GM15510 (cell line): Measurements from ENCODE around the gene S100A9.

Source experiments
- POLR2A ChIP-seq: IDR thresholded peaks from 3 replicates; pipeline ENCODE4 v1.6.1; 2011; ENCODE audit warnings: borderline replicate concordance; ENCODE audit not compliant: insufficient read length; ENCODE audit errors: extremely low read depth

The S100A9 gene

GRCh38 chr1:153392258-153392657, 34.6 kb downstream of the S100A9 start:
- no peak for TF ChIP-seq POLR2A

- TF ChIP-seq POLR2A, result no peak
Observed at GRCh38 chr1:153392822-153393221, 35.2 kb downstream of the S100A9 start.

GRCh38 chr1:153393926-153394325, 36.3 kb downstream of the S100A9 start:
- no peak for TF ChIP-seq POLR2A

DNA sequence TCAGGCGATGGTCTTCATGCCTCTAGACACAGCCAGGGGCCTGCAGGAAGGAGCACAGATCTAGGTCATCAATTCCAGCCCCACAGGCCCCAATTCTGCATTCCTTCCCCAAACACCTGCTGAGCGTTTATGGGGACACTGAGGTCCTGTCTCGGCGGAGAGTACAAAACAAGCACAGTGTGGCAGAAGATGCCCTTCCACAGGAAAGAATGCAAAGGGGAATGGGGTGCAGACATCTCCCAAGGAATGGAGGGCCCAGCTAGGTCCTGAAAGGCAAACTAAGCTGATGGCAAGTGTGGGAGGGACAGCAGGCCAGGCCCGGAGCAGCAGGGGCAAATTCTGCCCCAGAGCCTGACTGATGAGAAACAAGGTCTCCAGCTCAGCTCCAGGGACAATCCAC, 36.7 kb downstream of the S100A9 start:
- no peak for TF ChIP-seq POLR2A

GRCh38 chr1:153395136-153395685, 37.6 kb downstream of the S100A9 start:
- TF ChIP-seq POLR2A, result no peak

GRCh38 chr1:153395776-153396175, 38.1 kb downstream of the S100A9 start:
- no peak for TF ChIP-seq POLR2A

DNA sequence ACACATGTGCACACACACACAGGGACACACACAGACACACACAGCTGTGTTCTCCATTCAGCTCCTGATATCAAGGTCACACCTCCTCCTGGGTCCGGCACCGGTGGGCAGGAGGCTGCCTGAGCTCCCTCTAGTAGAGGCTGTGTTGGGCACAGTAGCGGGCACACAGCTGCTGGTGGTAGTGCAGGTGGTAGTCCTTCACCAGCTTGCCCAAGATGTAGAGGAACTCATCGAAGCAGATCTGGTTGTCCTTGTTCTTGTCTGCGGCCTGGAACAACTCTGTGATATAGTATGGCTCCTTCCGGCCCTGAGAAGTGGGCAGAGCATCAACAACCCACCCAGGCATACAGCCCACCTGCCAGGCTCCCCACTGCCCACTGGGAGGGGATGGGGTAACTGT, 38.8 kb downstream of the S100A9 start:
- TF ChIP-seq POLR2A, result no peak

DNA sequence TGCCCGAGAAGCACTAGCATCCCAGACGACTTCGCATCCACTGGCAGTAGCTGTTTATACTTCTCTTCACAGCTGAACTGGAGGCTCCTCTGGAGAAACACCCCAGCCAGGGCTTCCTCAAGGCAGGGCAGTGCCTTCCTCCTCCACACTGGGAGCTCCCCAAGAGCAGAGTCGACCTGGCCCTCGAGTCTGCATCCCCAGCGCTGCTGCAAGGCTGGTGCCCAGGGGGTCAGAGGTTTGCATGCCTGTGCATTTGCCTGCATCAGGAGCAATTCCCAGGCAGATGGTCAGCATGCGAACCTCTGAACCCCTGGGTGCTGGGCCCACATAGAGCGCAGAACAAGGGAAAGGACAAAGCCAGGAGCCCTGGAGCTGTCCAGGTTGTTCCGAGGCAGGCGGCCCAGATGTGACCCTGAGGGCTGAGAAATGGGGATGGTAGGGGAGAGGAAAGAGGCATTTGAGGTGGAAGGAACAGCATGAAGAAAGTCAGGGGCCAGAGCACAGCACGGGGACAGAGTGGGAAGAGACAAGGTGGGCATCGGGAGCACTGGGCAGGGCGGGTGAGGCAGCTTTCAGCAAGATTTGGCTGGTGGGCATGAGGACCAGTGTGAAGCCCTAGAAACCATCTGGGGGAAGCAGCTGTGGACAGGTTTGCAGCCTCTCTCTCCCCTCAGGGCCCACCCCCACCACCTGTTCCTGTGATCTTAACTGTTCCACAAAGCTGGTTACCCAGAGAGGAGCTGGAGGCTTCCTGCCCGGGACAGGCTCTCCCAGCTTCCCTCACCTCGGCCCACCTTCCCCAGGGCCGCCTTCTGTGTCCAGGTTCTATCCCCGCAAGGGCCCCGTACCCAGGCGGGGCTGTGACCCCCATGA, 39.6 kb downstream of the S100A9 start:
- TF ChIP-seq POLR2A, result no peak

DNA sequence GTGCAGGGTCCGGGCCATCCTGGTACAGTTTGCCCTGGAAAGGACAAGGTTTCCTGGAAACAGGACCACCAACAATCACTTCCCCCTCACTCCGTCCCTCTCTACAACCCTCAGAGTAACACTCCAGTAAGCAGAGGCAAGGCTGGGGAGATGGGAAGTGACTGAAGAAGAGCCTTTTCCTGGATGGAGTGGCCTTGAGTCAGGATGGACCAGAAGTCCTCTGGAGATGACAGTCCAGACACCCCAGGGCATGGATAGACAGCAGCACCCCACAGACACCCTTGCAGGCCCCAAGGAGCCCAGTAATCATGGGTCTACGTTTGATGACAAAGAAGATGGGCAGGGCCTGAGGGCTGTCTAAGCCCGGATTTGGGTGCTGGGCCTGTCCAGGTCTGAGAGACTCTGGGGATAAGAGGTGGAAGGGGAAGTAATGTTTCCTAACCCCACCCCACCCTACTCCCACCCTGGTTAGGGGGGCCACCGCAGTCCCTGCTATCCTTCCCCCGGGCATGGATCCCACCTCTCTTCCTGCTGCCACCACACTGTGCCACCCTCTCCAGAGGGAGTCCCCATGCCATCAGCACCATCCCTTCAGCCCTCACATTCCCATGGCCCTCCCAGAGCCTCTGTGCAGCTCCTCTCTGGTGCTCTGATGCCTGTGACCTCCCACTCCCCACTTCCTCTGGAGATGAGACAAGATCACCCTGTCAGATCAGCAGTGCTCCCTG, 40.4 kb downstream of the S100A9 start:
- TF ChIP-seq POLR2A, result no peak

DNA sequence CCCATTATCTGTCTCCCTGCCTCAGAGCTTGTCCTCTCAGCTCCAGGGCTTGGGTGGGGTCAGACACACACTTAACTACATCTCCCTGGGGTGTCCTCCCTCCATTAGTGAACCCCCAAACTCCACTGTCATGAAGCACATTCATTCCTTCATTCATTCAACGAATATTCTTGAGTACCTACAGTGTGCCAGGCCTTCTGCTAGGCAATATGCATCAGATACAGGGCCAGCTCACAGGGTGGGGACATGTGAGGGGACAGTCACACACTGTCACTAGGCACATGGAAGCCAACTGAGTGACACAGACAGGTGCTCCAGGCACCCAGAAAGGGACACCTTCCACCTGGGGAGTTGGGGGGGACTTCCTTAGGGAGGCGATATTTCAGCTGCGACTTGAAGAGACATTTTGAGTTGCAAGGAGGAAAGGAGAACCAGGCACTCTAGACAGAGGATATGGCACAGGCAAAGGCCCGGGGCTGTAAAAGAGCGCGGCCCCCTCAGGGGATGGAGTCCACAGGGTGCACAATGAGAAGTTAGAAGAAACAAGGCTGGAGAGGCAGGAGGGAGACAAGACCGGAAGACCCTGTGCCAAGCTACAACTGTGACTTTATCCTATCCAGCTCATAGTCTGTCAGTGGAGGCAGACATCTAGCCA, 41.9 kb downstream of the S100A9 start:
- no peak for TF ChIP-seq POLR2A

DNA sequence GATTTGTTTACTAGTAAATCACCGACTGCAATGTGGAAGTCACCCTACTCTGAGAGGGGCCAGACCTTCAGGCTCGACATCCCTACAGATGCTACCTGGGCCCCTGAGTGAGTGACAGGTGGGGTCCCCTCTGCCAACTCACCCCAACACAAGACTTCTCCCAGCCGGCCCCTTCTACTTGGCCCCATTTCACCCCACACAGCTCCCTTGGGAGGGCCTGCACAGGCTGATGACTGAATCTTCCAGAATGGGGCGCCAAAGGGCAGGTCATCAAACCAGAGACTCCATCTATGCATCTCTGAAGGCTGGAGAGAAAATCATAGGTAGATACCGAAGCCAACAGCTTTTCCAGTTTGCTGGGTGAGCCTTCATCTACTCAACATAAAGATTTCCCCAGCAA, 42.6 kb downstream of the S100A9 start:
- no peak for TF ChIP-seq POLR2A

DNA sequence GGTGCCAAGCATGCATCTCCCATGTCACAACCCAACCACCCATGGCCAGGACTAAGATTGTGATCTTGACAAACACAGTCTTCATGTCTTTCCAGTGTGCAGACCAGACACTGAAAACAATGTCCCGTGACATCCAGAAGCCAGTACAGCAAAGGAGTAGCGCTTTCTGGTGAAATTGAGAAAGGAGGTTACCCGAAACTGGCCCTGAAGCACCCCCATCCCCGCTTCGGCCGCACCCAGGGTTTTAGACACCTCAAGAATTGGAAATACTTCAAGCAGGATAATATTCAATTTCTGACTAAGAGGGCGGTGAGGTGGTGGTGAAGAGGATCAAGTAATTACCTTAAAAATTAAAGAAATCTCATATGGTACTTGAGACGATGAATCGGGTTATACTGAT, 43.8 kb downstream of the S100A9 start:
- no peak for TF ChIP-seq POLR2A

DNA sequence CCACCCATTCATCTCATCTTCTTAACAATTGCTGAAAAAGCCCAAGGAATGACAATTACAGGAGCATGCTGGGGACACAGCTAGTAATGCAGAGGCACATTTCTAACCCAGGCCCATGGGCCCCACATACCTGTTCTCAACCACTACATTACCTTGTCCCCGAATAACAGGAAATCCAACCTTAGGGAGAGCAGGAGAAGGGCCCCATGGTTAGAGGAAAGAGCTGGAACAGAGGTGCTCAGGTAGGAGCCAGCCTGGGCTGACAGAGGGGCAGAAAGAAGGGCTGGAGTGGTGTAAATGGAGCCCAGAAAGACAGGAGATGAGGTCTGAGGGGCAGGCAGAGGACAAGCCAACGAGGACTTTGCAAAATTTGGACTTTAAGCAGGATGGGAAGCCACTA, 44.6 kb downstream of the S100A9 start:
- TF ChIP-seq POLR2A, result no peak

DNA sequence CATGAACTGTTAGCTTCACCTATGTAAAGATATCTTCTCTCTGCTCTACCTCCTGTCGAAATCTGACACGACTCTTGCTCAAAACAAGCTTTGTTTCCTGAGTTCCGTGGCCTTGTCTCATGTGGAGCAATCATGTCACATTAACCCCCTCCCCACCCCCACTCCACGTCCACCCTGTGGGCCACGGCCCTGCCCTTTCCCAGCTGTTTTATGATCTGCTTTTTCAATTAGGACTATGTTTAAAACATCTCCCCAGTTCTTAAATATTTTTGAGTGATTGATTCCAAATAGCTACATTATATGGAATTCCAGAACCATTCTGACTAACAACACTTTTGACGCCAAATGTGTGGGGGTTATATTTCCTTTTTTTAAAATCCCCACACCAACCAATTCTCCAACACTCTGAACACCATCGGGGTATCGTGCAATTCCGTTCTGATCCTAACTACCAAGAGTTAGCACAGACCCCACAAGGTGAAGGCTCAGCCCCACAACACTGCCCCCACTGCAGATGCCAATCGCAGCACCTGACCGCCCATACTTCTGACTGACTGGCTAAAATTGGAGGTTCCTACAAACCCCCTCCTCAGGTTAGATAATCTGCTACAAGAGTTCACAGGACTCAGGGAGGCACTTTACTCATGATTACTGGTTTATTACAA, 45.9 kb downstream of the S100A9 start:
- no peak for TF ChIP-seq POLR2A
